Measurements from ENCODE around the gene DOCK6. TPM values are rescaled to one million over a fixed set of nuclear protein-coding genes. Genes with fewer than 3 reads are reported as not detected.

DOCK6 gene
- total and polyA plus RNA-seq, 2 of the 13 experiments (the other 11 are each of a cell fraction or from before 2014, with no cell fraction given): 5.4 to 38.1 TPM

DNA sequence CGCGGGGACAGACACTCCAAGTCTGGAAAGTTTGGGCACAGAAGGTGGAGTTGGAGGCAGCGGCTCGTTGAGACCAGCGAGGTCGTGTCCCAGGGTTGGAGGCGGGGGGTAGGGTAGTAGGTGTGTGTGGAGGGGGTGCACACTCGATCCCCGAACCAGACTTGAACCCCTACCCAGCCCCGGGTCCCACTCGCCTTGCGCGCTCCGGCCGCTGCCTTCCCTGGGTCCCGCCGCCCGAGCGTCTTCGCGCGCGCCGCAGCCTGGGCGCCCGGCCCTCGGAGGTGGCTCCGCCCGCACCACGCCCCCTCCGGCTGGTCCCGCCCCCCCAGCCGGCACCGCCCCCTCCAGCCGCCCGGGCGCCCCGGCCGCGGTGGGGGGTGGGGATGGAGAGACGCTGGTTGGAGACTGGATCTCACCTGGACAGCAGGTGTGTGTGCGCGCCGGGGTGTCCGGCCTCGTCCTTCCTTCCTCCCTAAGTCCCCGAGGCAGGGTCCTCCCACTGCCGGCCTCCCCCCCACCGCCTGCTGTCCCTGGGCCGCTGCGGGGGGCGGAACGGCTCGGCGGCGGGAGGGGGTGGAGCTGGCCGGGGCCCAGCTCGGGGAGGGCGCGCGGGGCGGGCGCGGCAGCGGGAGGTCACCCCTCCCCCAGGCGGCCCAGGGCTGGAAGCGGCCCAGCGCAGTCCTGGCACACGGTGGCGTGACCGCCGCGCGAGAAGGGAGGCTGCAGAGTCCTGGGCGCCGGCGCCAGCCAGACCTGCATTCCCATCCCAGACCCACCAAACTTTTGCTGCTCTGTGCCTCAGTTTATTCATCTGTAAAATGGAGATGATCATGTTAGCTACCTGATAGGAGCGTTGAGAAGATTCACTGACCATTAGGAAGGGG, 64.8 kb downstream of the DOCK6 start, which contains the start of gene KANK2 (continued):
- TF ChIP-seq ZNF747 (CRISPR knock-in tag; IDR thresholded peaks at IDR 0.05; ENCODE audit: borderline replicate concordance) (0 out of 2 replicates have a peak, but pooled peaks have one; percentile 13), ELF1 (CRISPR knock-in tag; IDR thresholded peaks at IDR 0.05) (no peak), ZNF225 (CRISPR knock-in tag; IDR thresholded peaks at IDR 0.05) (no peak), MLXIP (CRISPR knock-in tag; IDR thresholded peaks at IDR 0.05; ENCODE audit: borderline replicate concordance) (no peak), KDM4B (CRISPR knock-in tag; IDR thresholded peaks at IDR 0.05) (no peak), KLF6 (CRISPR knock-in tag; IDR thresholded peaks at IDR 0.05) (no peak), HNF4G (IDR thresholded peaks at IDR 0.05; ENCODE audit: borderline replicate concordance, low read depth, low read length) (no peak), HNF4G (CRISPR knock-in tag; IDR thresholded peaks at IDR 0.05; ENCODE audit: borderline replicate concordance, low read depth) (no peak), TP53 (CRISPR knock-in tag; conservative IDR thresholded peaks at IDR 0.05) (no peak), PRPF4 (IDR thresholded peaks at IDR 0.05; ENCODE audit: low read depth, low read length, poor library complexity, severe bottlenecking) (no peak), ZSCAN29 (CRISPR knock-in tag; conservative IDR thresholded peaks at IDR 0.05) (no peak), BORCS8-MEF2B (CRISPR knock-in tag; IDR thresholded peaks at IDR 0.05) (0 out of 2 replicates have a peak, but pooled peaks have one; percentile 39), ZMAT3 (CRISPR knock-in tag; conservative IDR thresholded peaks at IDR 0.05) (no peak), ZNF670 (CRISPR knock-in tag; IDR thresholded peaks at IDR 0.05; ENCODE audit: borderline replicate concordance) (no peak), MTA3 (CRISPR knock-in tag; IDR thresholded peaks at IDR 0.05) (no peak), ZBTB20 (CRISPR knock-in tag; IDR thresholded peaks at IDR 0.05; ENCODE audit: borderline replicate concordance, low read depth) (no peak), ZNF709 (CRISPR knock-in tag; IDR thresholded peaks at IDR 0.05) (no peak), ZNF775 (CRISPR knock-in tag; IDR thresholded peaks at IDR 0.05; ENCODE audit: borderline replicate concordance) (no peak), GZF1 (CRISPR knock-in tag; IDR thresholded peaks at IDR 0.05) (no peak)
- TF ChIP-seq, protein P1, sequence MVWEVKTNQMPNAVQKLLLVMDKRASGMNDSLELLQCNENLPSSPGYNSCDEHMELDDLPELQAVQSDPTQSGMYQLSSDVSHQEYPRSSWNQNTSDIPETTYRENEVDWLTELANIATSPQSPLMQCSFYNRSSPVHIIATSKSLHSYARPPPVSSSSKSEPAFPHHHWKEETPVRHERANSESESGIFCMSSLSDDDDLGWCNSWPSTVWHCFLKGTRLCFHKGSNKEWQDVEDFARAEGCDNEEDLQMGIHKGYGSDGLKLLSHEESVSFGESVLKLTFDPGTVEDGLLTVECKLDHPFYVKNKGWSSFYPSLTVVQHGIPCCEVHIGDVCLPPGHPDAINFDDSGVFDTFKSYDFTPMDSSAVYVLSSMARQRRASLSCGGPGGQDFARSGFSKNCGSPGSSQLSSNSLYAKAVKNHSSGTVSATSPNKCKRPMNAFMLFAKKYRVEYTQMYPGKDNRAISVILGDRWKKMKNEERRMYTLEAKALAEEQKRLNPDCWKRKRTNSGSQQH (CRISPR knock-in tag; IDR thresholded peaks at IDR 0.05; ENCODE audit: low read depth): no peak
- TF ChIP-seq, protein P2, sequence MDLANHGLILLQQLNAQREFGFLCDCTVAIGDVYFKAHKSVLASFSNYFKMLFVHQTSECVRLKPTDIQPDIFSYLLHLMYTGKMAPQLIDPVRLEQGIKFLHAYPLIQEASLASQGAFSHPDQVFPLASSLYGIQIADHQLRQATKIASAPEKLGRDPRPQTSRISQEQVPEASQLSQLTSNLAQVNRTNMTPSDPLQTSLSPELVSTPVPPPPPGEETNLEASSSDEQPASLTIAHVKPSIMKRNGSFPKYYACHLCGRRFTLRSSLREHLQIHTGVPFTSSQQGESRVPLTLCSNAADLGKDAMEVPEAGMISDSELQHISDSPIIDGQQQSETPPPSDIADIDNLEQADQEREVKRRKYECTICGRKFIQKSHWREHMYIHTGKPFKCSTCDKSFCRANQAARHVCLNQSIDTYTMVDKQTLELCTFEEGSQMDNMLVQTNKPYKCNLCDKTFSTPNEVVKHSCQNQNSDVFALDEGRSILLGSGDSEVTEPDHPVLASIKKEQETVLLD (CRISPR knock-in tag; IDR thresholded peaks at IDR 0.05; ENCODE audit: low read depth): peak; percentile 80
- TF ChIP-seq, protein P3, sequence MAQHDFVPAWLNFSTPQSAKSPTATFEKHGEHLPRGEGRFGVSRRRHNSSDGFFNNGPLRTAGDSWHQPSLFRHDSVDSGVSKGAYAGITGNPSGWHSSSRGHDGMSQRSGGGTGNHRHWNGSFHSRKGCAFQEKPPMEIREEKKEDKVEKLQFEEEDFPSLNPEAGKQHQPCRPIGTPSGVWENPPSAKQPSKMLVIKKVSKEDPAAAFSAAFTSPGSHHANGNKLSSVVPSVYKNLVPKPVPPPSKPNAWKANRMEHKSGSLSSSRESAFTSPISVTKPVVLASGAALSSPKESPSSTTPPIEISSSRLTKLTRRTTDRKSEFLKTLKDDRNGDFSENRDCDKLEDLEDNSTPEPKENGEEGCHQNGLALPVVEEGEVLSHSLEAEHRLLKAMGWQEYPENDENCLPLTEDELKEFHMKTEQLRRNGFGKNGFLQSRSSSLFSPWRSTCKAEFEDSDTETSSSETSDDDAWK (CRISPR knock-in tag; IDR thresholded peaks at IDR 0.05): no peak

Data from HepG2 (cell line).